ENCODE measurements around the gene MUC4.

The MUC4 gene

GRCh38 chr3:195763076-195763830 is 48.5 kb downstream of the MUC4 start:
- Mint-ChIP-seq H3K9me3 (no peaks in the 10 kb centered on the region), H3K4me3 (no peak overlapping the region), H3K27ac (no peak overlapping the region), H3K27me3 (peaks cover 33 to 46% of the 10 kb centered on the region in 2 donors), H3K36me3 (ENCODE audit: insufficient read depth) (peaks cover 4% of the 10 kb centered on the region), H3K4me1 (ENCODE audit: low read depth in 2 of 2) (peaks cover 0 to 1% of the 10 kb centered on the region in 2 donors)
- no peak for ATAC-seq (replicated peaks)
- no peak for DNase-seq

DNA sequence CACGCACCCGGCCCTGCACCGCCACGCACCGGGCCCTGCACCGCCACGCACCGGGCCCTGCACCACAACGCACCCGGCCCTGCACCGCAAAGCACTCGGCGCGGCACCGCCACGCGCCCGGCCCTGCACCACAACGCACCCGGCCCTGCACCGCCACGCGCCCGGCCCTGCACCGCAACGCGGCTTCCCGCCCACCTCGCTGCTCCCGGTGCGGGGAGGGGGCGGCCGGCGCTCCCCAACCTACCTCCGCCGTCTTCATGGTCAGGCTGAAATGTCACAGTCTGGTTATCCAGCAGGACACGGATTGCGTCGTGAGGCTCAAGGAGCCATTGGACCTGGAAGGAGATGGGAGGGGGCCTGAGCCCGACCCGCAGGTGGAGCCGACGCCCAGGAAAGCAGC is 49.1 kb downstream of the MUC4 start:
- H3K27me3 Mint-ChIP-seq: peaks cover 40 to 52% of the 10 kb centered on the region in 2 donors

GRCh38 chr3:195762249-195762585 is 49.5 kb downstream of the MUC4 start:
- Mint-ChIP-seq H3K4me3 (no peak overlapping the region), H3K27ac (no peak overlapping the region), H3K27me3 (peaks cover 41 to 56% of the 10 kb centered on the region in 2 donors), H3K36me3 (ENCODE audit: insufficient read depth) (no peaks in the 10 kb centered on the region), H3K4me1 (ENCODE audit: low read depth in 2 of 2) (peaks cover under 1 to 5% of the 10 kb centered on the region in 2 donors), H3K9me3 (no peaks in the 10 kb centered on the region)
- DNase-seq (no peak), ATAC-seq (replicated peaks) (no peak)

More for the DNA sequence above, 49.1 kb downstream of the MUC4 start:
- no peak for DNase-seq
- Mint-ChIP-seq H3K27ac (no peak overlapping the region), H3K9me3 (no peaks in the 10 kb centered on the region), H3K4me3 (no peak overlapping the region), H3K4me1 (ENCODE audit: low read depth in 2 of 2) (peaks cover 0 to 4% of the 10 kb centered on the region in 2 donors), H3K36me3 (ENCODE audit: insufficient read depth) (no peaks in the 10 kb centered on the region)
- ATAC-seq (replicated peaks): no peak

DNA sequence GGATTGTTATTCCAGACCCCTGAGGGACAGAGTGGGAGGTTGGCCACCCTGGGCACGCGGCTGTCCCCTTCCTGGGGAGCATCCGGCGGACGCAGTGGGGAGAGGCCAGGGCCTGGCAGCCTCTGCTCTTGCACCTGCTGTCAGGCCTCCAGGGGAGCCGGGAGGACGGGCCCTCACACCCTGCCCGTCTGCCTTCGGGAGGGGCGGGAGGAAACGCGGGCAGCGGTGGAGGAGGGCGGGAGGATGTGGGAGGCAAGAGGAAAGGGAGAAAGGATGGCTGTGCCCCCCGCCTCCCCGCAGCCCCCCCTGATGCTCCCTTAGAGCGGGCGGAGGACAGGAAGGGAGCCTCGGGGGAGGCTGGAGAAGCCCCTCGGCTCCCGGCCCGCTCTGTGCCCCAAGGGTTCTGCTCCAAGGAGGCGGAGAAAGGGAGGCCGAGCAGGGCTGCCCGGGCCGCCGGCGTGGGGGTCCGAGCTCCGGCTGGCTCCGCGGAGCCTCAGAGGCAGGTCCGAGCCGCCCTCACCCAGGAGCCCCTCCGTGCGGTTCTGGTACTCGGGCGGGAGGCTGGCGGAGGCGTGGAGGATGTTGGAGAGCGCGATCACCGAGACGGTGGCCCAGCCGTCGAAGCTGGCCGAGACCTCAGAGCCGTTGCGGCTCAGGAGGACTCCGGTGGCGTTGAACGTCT is 50.0 kb downstream of the MUC4 start:
- Mint-ChIP-seq H3K27me3 (peaks cover 46 to 61% of the 10 kb centered on the region in 2 donors), H3K9me3 (no peaks in the 10 kb centered on the region), H3K4me3 (peak overlapping the region in 1 of 2 donors; percentile 27), H3K27ac (peak overlapping the region in 1 of 2 donors; percentile 54), H3K4me1 (ENCODE audit: low read depth in 2 of 2) (peaks cover 5 to 8% of the 10 kb centered on the region in 2 donors), H3K36me3 (ENCODE audit: insufficient read depth) (no peaks in the 10 kb centered on the region)
- DNase-seq (no peak), ATAC-seq (replicated peaks) (no peak)

- peak overlapping the region in 1 of 2 donors; percentile 27 for H3K4me3 Mint-ChIP-seq
- peaks cover 10% of the 10 kb centered on the region in 2 donors for H3K4me1 Mint-ChIP-seq (ENCODE audit: low read depth in 2 of 2)
- no peak for ATAC-seq (replicated peaks)
- DNase-seq: no peak
- H3K27ac Mint-ChIP-seq: peak overlapping the region in 1 of 2 donors; percentile 54
- H3K36me3 Mint-ChIP-seq (ENCODE audit: insufficient read depth): peaks cover 3% of the 10 kb centered on the region
- H3K27me3 Mint-ChIP-seq: peaks cover 48 to 61% of the 10 kb centered on the region in 2 donors
- H3K9me3 Mint-ChIP-seq: no peaks in the 10 kb centered on the region
These were observed 50.6 kb downstream of the MUC4 start for GRCh38 chr3:195761123-195761566.

- Mint-ChIP-seq H3K36me3 (ENCODE audit: insufficient read depth) (peaks cover 3% of the 10 kb centered on the region), H3K4me1 (ENCODE audit: low read depth in 2 of 2) (peaks cover 13 to 15% of the 10 kb centered on the region in 2 donors), H3K9me3 (no peaks in the 10 kb centered on the region), H3K27ac (no peak overlapping the region), H3K27me3 (peaks cover 48 to 61% of the 10 kb centered on the region in 2 donors), H3K4me3 (no peak overlapping the region)
- no peak for ATAC-seq (replicated peaks)
- DNase-seq: no peak
These were observed 51.2 kb downstream of the MUC4 start for GRCh38 chr3:195760345-195761122.

DNA sequence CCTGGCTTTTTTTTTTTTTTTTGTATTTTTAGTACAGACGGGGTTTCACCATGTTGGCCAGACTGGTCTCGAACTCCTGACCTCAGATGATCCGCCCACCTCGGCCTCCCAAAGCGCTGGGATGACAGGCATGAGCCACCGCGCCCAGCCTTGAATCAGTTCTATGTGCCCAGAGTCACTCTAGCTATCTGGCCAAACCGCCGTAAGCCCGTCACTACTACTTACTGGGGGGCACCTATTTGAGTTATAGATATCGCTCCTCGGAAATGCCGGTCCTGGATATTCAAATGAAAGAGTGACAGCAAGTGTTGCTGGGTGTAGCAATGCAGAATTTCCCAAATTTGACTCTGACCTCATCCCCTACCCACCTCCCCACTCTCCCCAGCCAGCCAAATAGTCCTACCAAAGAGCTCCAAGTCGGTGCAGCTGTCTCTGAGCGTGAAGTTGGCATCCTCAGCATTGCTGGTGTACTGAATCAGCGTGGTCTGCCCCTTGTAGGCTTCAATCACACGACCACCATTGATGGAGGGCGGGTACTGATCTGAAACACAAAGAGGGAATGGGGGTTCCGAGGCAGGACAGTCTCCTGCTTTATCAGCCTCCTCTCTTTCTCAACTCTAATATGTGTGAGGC is 52.9 kb downstream of the MUC4 start:
- ATAC-seq (replicated peaks): no peak
- Mint-ChIP-seq H3K27ac (no peak overlapping the region), H3K4me3 (no peak overlapping the region), H3K27me3 (peaks cover 40 to 52% of the 10 kb centered on the region in 2 donors), H3K4me1 (ENCODE audit: low read depth in 2 of 2) (peaks cover 15 to 16% of the 10 kb centered on the region in 2 donors), H3K9me3 (no peaks in the 10 kb centered on the region), H3K36me3 (ENCODE audit: insufficient read depth) (peaks cover 6% of the 10 kb centered on the region)
- DNase-seq: no peak

GRCh38 chr3:195757827-195758226 is 53.9 kb downstream of the MUC4 start:
- H3K4me3 Mint-ChIP-seq: no peak overlapping the region
- no peaks in the 10 kb centered on the region for H3K9me3 Mint-ChIP-seq
- H3K27ac Mint-ChIP-seq: no peak overlapping the region
- DNase-seq (no peak), ATAC-seq (replicated peaks) (no peak)
- H3K4me1 Mint-ChIP-seq (ENCODE audit: low read depth in 2 of 2): peaks cover 15 to 18% of the 10 kb centered on the region in 2 donors
- peaks cover 9% of the 10 kb centered on the region for H3K36me3 Mint-ChIP-seq (ENCODE audit: insufficient read depth)
- H3K27me3 Mint-ChIP-seq: peaks cover 38 to 44% of the 10 kb centered on the region in 2 donors

DNA sequence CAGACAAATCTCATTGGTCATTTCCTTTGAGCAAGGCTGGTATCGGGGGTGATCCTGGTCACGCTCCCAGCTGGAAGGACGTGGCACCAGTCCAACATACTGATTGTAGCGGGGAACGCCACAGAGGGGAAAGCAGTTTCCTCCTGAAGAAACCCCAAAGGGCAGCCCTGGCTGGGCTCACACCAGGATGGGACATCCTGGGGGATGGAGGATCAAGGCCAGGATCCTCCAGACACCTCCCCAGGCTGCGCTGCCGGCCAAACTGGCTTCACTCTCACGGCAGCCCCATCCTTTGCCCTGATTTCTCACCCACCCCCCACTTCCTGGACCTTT is 54.3 kb downstream of the MUC4 start:
- Mint-ChIP-seq H3K4me1 (ENCODE audit: low read depth in 2 of 2) (peaks cover 15 to 18% of the 10 kb centered on the region in 2 donors), H3K36me3 (ENCODE audit: insufficient read depth) (peaks cover 9% of the 10 kb centered on the region), H3K9me3 (no peaks in the 10 kb centered on the region), H3K27ac (peak overlapping the region in 1 of 2 donors; percentile 75), H3K27me3 (peaks cover 38 to 44% of the 10 kb centered on the region in 2 donors), H3K4me3 (peak overlapping the region in 1 of 2 donors; percentile 43)
- DNase-seq (no peak), ATAC-seq (replicated peaks) (no peak)

DNA sequence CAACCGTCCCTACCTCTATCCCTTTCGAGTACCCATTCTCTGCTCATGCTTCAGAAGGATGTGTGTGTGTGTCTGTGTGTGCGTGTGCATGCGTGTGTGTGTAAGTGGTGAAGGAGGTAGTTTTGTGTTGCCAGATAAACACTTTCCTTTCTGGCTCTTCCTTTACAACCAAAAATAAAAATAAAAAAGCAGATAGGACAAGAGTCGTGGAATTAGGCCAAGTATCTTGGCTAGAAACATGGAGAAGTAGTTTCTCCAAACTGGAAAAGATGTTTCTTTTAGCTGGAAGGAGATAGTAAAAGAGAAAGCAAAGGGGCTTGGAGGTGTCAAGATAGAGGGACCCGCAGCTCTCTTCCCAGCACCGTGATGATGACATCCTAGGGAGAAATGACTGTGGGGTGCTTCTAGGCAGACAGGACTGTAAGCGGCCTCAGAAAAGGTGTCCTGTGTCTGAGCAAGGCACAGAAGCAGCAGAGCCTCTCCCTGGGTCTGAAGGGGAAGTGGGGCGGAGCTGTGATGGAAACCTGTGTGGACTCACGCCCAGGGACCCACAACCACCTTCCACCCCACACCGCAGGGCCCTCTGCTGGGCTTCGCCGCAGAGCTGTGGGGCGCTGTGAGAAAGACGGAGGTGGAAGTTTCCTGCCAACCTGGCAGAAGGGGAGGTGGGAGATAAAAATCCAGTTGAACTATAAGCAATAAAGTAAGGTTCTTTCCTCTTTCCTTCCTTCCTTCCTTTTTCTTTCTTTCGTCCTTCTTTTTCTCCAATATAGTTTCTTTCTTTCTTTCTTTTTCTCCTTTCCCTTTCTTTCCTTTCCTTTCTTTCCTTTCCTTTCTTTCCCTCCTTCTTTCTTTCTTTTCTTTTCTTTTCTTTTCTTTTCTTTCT is 55.7 kb downstream of the MUC4 start:
- DNase-seq: peak; percentile 55 to 62 (median 56)
- Mint-ChIP-seq H3K9me3 (no peaks in the 10 kb centered on the region), H3K4me1 (ENCODE audit: low read depth in 2 of 2) (peaks cover 15 to 18% of the 10 kb centered on the region in 2 donors), H3K4me3 (peak overlapping the region; percentile 22 to 35), H3K36me3 (ENCODE audit: insufficient read depth) (peaks cover 9% of the 10 kb centered on the region), H3K27ac (peak overlapping the region in 1 of 2 donors; percentile 14), H3K27me3 (peaks cover 35 to 38% of the 10 kb centered on the region in 2 donors)
- peak; percentile 100 for ATAC-seq (replicated peaks)

DNA sequence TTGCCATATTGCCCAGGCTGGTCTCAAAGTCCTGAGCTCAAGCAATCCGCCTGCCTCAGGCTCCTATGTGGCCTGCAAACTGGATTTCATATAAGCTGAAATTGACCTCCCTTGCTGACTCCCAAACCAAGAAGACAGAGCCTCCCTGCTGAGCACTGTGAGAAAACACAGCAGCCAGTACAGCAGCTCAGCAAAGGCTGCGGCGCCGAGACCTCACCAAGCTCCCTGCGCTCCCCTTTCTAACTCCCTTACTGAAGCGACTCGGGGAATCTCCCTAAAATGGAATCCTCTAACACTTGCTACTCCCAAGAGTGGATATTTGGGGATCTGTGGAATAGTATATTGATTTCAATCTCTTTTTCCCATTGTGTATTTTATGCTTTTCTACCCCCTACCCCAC is 56.3 kb downstream of the MUC4 start:
- Mint-ChIP-seq H3K4me3 (peak overlapping the region; percentile 22 to 35), H3K4me1 (ENCODE audit: low read depth in 2 of 2) (peaks cover 15 to 18% of the 10 kb centered on the region in 2 donors), H3K9me3 (no peaks in the 10 kb centered on the region), H3K27ac (peak overlapping the region in 1 of 2 donors; percentile 14), H3K27me3 (peaks cover 29 to 32% of the 10 kb centered on the region in 2 donors), H3K36me3 (ENCODE audit: insufficient read depth) (peaks cover 9% of the 10 kb centered on the region)
- DNase-seq: no peak
- no peak for ATAC-seq (replicated peaks)

DNA sequence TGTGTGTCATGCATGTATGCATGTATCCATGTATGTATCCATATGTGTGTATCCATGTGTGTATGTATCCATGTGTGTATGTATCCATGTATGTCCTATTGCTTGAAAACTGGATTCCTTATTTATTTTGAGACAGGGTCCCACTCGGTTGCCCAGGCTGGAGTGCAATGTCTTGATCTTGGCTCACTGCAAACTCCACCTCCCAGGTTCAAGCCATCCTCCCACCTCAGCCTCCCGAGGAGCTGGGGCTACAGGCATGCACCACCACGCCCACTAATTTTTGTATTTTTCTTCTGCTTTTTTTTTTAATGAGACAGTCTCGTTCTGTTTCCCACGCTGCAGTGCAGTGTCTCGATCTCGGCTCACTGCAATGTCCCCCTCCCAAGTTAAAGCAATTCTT is 56.8 kb downstream of the MUC4 start:
- H3K9me3 Mint-ChIP-seq: no peaks in the 10 kb centered on the region
- peaks cover 9% of the 10 kb centered on the region for H3K36me3 Mint-ChIP-seq (ENCODE audit: insufficient read depth)
- H3K4me3 Mint-ChIP-seq: no peak overlapping the region
- peaks cover 15 to 18% of the 10 kb centered on the region in 2 donors for H3K4me1 Mint-ChIP-seq (ENCODE audit: low read depth in 2 of 2)
- H3K27me3 Mint-ChIP-seq: peaks cover 24 to 27% of the 10 kb centered on the region in 2 donors
- no peak for ATAC-seq (replicated peaks)
- no peak for DNase-seq
- no peak overlapping the region for H3K27ac Mint-ChIP-seq
